Activated gamma-delta T cell treated with Interleukin-2 at 50 U/mL for 16 hours (primary cell): Measurements from ENCODE around the gene CD44.
A peak's percentile ranks its signal among the peaks of the same experiment; 100 is the strongest.

Source experiments
- DNase-seq: peaks from one replicate; pipeline ENCODE4 v3.0.0-alpha.2; 2020

Gene CD44

DNA sequence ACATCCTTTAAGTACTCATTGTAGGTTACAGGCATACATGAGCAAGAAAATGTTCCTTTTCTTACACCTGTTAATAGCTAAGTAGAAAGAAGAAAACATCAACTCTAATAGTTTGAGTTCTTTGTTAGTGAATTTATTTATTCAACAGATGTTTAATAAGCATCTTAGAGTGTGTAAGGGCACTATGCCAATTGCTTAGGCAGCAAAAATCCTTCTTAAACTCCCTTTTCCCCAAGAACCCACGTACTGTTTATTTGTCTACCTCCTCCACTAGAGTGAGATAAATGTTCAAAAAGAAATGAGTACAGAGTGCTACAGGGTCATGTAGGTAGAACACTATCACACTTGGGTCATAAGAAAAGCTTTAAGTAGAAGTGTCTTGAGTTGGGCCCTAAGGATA, 131.4 kb downstream of the CD44 start:
- DNase-seq = no peak

DNA sequence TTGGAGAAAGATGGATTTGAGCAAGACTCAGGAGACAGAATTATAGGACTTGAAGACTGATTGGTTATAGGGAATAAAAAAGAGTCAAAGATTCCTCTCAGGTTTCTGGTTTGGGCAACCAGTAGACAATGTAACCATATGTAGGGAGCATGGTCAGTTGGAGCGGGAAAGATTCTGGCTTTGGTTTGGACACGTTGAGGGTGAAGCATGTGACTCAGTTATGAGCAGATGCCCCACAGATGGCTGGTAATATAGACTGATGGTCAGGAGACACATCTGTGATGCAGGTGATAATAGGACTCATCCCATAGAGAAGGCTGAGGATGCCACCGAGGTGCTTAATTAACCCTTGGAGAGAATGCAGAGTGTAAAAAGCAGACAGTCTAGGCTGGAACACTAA, 132.1 kb downstream of the CD44 start:
- no peak for DNase-seq

DNA sequence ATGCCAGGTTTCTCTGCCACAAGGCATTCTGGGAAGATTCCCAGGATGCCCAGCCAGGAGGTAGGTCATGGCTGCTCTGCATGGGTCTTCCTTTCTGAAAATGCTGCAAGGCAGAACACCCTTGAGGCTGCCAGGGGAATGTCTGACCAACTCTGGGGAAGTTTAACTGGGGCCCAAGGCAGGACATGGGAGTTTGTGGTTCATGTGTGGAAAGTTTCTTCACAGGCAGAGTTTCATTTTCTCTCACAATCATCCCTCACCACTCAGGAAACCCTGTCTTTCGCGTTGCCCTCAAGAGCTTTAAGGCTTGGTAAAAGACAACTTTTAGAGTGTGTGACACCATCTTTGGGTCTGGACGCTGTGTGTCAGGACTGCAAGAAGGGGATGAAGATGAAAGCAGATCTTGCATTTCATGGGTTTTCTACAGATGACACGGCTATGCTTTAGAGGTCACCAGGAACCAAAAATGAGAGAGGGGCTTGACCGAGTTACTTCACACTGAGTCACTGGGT, 133.5 kb downstream of the CD44 start:
- peak; percentile 33 for DNase-seq

DNA sequence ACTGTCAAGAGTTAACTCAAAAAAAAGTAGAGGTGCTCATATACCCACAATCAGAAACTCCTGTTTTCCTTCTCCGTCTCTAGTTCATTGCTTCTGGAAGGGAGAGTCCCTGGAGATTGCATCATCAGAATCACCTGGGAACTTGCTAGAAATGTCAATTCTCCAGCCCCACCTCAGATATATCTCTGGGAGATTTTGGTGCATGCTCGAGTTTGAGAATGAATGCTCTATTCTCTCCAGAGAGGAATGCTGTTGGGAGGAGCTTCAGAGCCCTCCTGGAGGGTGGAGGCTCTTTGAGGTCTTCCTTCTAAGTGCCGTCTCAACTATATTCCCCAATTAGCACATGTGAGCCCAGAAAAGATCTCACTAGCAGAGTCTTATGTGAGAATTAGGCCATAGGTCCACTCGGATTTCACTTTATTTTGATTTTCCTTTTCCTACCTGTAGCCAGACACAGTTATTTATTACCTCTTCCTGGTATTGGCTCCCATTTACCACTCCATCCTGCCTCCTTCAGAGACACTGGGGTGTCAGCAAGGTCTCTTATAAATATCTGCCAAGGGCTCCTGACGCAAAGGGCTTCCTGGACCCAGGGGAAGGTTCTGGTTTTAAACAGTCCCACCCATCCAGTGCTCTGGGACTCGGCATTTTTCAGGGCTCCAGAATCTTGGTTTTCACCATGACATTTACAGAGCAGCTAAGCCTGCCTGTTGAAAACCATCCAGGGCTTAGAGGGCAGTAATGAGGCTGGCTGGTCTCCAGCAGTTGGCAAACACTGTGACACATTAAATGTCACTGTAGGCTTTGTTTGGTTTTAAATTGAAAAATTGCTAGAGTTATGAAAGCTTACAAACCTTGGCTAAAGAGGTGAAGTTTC, 136.2 kb downstream of the CD44 start:
- DNase-seq = no peak

- no peak for DNase-seq
These were observed 136.8 kb downstream of the CD44 start for GRCh38 chr11:35275786-35276170.

GRCh38 chr11:35276396-35277145, 137.6 kb downstream of the CD44 start:
- peak; percentile 7 for DNase-seq

GRCh38 chr11:35277827-35278226, 138.9 kb downstream of the CD44 start:
- DNase-seq = no peak

GRCh38 chr11:35280727-35281126, 141.8 kb downstream of the CD44 start:
- DNase-seq = no peak

GRCh38 chr11:35281169-35281688, 142.3 kb downstream of the CD44 start:
- DNase-seq = no peak
